ENCODE data around the gene TAF11L11.
"Not testable (repeated sequence)": the region's sequence is repeated elsewhere in the genome, so short reads cannot be mapped to it uniquely, and the experiment has no call there.

The TAF11L11 gene

DNA sequence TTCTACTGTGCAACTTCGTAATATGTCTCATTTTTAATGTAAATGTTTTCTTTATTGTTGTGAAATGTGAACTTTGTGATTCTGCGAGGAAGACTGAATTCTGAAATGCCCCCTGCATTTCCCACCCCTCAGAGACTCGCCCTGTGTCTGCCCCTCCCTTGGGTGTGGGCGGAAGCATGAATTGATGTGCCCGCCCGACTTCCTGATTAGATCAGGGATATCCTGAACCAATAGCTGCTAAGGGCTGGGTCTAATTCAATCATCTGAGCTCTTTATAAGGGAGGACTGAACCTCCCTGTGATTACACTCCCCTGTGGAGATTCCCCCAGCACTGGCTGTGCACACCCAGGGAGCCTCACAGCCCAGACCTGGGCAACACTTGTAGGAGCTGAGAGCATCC is at the start of gene TAF11L11:
TSS of gene TAF11L11 (plus strand) at position 304 of the 400 bp plus-strand sequence.
- not testable (repeated sequence) for DNase-seq

DNA sequence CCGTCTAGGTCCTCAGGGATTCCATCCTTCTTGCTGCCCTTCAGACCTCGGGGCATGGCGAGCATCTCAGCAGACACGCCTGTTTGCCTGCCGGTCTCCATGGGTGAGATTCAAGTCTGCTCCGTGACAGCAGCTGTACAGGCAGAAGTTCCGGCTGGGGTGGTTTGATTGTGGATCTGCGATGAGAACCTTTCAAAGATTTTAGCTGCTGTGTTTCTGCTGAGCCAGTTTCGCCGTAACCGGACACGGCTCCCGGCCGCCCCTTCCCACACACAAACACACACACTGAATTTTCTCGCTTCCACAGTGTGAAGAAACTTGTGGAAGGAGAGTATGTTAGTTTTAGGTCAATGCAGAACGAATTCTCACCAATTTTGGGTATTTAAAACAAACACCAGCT is 18.3 kb upstream of the TAF11L11 start, which contains the start of gene TAF11L7:
TSS of gene TAF11L7 (minus strand) at position 101 of the 400 bp plus-strand sequence.
- not testable (repeated sequence) for DNase-seq

DNA sequence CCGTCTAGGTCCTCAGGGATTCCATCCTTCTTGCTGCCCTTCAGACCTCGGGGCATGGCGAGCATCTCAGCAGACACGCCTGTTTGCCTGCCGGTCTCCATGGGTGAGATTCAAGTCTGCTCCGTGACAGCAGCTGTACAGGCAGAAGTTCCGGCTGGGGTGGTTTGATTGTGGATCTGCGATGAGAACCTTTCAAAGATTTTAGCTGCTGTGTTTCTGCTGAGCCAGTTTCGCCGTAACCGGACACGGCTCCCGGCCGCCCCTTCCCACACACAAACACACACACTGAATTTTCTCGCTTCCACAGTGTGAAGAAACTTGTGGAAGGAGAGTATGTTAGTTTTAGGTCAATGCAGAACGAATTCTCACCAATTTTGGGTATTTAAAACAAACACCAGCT is 13.1 kb upstream of the TAF11L11 start, which contains the start of gene TAF11L8:
TSS of gene TAF11L8 (minus strand) at position 101 of the 400 bp plus-strand sequence.
- not testable (repeated sequence) for DNase-seq

DNA sequence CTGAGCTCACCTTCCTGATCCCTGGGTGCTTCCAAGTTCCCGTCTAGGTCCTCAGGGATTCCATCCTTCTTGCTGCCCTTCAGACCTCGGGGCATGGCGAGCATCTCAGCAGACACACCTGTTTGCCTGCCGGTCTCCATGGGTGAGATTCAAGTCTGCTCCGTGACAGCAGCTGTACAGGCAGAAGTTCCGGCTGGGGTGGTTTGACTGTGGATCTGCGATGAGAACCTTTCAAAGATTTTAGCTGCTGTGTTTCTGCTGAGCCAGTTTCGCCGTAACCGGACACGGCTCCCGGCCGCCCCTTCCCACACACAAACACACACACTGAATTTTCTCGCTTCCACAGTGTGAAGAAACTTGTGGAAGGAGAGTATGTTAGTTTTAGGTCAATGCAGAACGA is 9.7 kb upstream of the TAF11L11 start, which contains the start of gene TAF11L9:
TSS of gene TAF11L9 (minus strand) at position 140 of the 400 bp plus-strand sequence.
- not testable (repeated sequence) for DNase-seq

DNA sequence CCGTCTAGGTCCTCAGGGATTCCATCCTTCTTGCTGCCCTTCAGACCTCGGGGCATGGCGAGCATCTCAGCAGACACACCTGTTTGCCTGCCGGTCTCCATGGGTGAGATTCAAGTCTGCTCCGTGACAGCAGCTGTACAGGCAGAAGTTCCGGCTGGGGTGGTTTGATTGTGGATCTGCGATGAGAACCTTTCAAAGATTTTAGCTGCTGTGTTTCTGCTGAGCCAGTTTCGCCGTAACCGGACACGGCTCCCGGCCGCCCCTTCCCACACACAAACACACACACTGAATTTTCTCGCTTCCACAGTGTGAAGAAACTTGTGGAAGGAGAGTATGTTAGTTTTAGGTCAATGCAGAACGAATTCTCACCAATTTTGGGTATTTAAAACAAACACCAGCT is 6.3 kb upstream of the TAF11L11 start, which contains the start of gene TAF11L10:
TSS of gene TAF11L10 (minus strand) at position 101 of the 400 bp plus-strand sequence.
- not testable (repeated sequence) for DNase-seq

DNA sequence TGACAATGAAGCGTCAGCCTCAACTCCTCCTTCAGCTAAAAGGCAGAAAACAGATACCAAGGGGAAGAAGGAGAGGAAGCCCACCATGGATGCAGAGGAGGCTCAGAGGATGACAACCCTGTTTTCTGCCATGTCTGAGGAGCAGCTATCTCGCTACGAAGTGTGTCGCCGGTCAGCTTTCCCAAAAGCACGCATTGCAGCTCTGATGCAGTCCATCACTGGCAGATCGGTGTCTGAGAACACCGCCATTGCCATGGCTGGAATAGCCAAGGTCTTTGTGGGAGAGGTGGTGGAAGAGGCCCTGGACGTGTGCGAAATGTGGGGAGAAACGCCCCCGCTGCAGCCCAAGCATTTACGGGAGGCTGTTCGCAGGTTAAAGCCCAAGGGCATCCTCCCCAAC is 968 bp downstream of the TAF11L11 start:
- no peak for DNase-seq

DNA sequence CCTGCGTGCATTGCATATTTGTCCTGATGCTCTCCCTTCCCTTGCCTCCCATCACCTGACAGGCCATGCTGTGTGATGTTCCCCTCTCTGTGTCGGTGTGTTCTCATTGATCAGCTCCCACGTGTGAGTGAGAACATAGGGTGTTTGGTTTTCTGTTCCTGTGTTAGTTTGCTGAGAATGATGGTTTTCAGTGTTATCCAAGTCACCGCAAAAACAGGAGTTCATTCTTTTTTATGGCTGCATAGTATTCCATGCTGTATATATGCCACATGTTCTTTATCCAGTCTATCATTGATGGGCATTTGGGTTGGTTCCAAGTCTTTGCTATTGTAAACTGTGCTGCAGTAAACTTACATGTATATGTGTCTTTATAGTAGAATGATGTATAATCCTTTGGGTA is 3.5 kb downstream of the TAF11L11 start:
- DNase-seq = not testable (repeated sequence)

DNA sequence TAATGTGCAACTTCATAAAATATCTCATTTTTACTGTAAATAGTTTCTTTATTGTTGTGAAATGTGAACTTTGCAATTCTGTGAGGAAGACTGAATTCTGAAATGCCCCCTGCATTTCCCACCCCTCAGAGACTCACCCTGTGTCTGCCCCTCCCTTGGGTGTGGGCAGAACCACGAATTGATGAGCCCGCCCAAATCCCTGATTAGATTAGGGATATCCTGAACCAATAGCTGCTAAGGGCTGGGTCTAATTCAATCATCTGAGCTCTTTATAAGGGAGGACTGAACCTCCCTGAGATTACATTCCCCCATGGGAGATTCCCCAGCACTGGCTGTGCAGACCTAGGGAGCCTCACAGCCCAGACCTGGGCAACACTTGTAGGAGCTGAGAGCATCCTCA is 6.1 kb downstream of the TAF11L11 start, which contains the start of gene TAF11L12:
TSS of gene TAF11L12 (plus strand) at position 301 of the 400 bp plus-strand sequence.
- not testable (repeated sequence) for DNase-seq

DNA sequence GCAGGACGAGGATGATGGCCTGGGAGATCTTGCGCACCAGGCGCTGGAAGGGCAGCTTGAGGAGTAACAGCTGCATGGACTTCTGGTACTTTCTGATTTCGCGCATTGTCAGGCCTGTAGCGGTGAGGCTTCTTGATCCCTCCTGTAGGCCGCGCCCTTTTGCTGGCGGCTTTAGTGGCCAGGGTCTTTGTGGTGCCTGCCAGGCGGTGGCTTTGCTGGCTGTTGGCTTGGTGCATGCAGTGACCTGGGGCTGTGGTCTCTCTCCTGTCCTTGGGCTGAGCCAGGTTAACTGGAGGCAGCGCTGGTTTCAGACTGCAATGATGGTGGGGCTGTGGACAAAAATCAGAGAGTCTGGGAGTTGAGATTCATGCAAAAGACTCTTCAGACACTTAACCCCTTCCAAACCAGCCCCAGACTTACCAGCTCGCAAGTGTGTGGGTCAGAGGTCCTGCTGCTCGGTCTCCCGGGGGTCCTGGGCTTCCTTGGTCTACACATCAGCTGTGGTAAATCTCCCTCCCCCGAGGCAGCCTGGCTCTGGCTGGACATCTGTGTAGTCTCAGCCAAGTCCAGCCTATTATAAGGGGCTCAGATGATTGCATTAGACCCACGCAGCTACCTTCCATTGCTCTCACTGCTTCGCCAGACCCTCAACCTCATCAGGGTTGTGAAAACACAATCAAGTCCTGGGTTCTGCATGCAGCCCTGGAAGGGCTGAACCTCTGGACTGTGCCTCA is 11.1 kb downstream of the TAF11L11 start:
- no peak for DNase-seq

DNA sequence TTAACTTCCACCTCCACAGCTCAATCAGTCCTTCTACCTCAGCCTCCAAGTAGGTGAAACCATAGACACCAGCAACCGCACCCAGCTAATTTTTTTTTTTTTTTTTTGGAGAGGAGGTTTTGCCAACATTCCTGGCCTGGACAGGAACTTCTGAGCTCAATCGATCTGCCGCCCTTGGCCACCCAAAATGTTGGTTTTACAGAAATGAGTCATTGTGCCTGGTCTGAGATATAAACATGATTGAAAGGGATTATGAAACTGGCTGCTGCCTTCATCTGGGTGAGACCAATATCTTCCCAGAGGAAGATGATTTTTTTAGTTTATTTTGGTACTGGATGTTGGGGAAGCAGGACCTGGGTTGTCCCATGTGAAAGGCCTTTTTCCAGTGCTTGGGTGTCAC is 15.4 kb downstream of the TAF11L11 start:
- DNase-seq = no peak

DNA sequence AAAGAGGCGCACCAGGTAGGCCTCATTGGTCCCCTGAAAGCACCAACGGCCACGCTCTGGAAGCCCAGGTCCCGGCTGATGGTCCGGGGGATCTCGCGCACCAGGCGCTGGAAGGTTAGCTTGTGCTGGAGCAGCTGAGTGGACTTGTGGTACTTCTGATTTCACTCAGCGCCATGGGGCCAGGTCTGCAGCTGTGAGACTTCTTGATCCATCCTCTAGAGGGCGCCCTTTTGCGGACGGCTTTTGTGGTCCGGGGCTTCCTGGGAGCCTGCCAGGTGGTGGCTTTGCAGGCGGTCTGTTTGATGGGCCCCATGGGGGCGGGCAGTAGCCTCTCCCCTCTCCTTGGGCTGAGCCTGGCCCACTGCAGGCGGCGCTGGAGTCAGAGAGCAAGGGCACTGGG is 16.6 kb downstream of the TAF11L11 start:
- no peak for DNase-seq

DNA sequence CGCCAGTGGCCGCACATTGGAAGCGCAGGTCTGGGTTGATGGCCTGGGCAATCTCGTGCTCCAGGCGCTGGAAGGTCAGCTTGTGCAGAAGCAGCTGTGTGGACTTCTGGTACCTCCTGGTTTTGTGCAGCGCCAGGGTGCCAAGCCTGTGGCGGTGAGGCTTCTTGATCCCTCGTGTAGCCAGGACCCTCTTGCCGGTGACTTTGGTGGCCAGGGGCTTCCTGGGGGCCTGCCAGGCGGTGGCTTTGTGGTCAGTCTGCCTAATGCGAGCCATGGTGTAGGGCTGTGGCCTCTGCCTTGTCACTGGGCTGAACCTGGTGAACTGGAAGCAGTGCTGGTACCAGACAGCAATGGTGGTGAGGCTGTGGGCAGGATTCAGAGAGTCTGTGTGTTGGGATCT is 21.7 kb downstream of the TAF11L11 start:
- no peak for DNase-seq

DNA sequence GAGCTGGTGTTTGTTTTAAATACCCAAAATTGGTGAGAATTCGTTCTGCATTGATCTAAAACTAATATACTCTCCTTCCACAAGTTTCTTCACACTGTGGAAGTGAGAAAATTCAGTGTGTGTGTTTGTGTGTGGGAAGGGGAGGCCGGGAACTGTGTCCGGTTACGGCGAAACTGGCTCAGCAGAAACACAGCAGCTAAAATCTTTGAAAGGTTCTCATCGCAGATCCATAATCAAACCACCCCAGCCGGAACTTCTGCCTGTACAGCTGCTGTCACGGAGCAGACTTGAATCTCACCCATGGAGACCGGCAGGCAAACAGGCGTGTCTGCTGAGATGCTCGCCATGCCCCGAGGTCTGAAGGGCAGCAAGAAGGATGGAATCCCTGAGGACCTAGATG is 27.8 kb downstream of the TAF11L11 start, which contains the start of gene TAF11L13:
TSS of gene TAF11L13 (plus strand) at position 301 of the 400 bp plus-strand sequence.
- DNase-seq = not testable (repeated sequence)

DNA sequence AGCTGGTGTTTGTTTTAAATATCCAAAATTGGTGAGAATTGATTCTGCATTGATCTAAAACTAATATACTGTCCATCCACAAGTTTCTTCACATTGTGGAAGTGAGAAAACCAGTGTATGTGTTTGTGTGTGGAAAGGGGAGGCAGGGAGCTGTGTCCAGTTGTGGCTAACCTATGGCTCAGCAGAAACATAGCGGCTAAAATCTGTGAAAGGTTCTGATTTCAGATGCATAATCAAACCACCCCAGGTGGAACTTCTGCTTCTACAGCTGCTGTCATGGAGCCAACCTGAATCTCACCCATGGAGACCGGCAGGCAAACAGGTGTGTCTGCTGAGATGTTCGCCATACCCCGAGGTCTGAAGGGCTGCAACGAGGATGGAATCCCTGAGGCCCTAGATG is 30.2 kb downstream of the TAF11L11 start, which contains the start of gene TAF11L14:
TSS of gene TAF11L14 (plus strand) at position 301 of the 400 bp plus-strand sequence.
- DNase-seq = no peak

DNA sequence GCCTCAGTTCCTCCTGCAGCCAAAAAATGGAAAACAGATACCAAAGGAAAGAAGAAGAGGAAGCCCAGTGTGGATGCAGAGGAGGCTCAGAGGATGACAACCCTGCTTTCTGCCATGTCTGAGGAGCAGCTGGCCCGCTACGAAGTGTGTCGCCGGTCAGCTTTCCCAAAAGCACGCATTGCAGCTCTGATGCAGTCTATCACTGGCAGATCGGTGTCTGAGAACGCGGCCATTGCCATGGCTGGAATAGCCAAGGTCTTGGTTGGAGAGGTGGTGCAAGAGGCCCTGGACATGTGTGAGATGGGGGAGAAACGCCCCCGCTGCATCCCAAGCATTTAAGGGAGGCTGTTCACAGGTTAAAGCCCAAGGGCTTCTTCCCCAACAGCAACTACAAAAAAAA is 45.2 kb downstream of the TAF11L11 start:
- DNase-seq = not testable (repeated sequence)

DNA sequence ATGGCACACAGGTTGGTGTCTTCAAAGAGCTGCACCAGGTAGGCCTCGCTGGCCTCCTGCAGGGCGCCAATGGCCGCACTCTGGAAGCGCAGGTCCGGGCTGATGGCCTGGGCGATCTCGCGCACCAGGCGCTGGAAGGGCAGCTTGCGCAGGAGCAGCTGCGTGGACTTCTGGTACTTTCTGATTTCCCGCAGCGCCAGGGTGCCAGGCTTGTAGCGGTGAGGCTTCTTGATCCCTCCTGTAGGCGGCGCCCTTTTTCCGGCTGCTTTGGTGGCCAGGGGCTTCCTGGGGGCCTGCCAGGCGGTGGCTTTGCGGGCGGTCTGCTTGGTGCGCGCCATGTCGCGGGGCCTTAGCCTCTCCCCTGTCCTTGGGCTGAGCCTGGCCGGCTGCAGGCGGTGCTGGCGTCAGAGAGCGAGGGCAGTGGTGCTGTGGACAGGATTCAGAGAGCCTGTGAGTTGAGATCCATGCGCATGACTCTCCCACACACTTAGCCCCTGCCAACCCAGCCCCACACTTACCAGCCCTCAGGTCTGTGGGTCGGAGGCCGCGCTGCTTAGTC is 51.3 kb downstream of the TAF11L11 start:
- not testable (repeated sequence) for DNase-seq
